KOPT-K1 (cell line): ENCODE measurements around the gene MAP6D1.
"Not testable (repeated sequence)": the region's sequence is repeated elsewhere in the genome, so short reads cannot be mapped to it uniquely, and the experiment has no call there.

Source experiments
- H3K27ac ChIP-seq: fragments of 200-600 bp; sonication (generic); 2 replicates; pipeline ENCODE4 v1.5.1; 2016; ENCODE audit warnings: antibody characterized with exemption, mild to moderate bottlenecking, low read depth, low read length; ENCODE audit not compliant: poor library complexity, severe bottlenecking
- H3K36me3 ChIP-seq: fragments of 200-600 bp; sonication (generic); 2 replicates; pipeline ENCODE4 v1.5.1; 2017; ENCODE audit warnings: antibody characterized with exemption, mild to moderate bottlenecking, low read length, moderate library complexity; ENCODE audit not compliant: insufficient read depth
- H3K9me3 ChIP-seq: fragments of 200-600 bp; sonication (generic); 2 replicates; pipeline ENCODE4 v1.5.1; 2017; ENCODE audit warnings: antibody characterized with exemption, low read length, mild to moderate bottlenecking; ENCODE audit not compliant: insufficient read depth, poor library complexity, severe bottlenecking

MAP6D1 gene

DNA sequence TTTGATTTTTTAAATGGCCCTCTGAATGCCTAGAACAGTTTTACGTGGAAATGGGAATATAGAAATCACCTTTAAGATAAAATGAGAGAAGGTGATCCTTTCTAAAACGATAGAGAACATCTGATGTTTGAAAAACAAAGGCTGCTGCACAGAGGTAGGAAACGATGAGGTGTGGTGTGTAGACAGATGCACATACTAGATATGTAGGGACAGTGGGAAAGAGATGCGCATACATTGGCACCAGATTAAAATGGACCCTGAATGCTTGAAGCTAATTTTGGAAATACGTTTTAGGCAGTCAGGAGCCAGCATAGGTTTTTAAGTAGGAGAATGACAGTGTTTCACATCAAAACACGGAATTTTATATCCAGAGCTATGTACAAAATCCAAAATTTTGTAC is 29.0 kb downstream of the MAP6D1 start:
- no peak overlapping the region for H3K27ac ChIP-seq
- no peaks in the 10 kb centered on the region for H3K9me3 ChIP-seq
- H3K36me3 ChIP-seq, result peaks cover 99% of the 10 kb centered on the region

GRCh38 chr3:183794452-183794851 is 30.9 kb downstream of the MAP6D1 start:
- Histone ChIP-seq H3K9me3 (no peaks in the 10 kb centered on the region), H3K27ac (no peak overlapping the region), H3K36me3 (peaks cover 98% of the 10 kb centered on the region)

GRCh38 chr3:183792976-183793375 is 32.4 kb downstream of the MAP6D1 start:
- H3K27ac ChIP-seq, result no peak overlapping the region
- no peaks in the 10 kb centered on the region for H3K9me3 ChIP-seq
- peaks cover 98% of the 10 kb centered on the region for H3K36me3 ChIP-seq

GRCh38 chr3:183790700-183791099 is 34.7 kb downstream of the MAP6D1 start:
- no peaks in the 10 kb centered on the region for H3K9me3 ChIP-seq
- no peak overlapping the region for H3K27ac ChIP-seq
- peaks cover 97% of the 10 kb centered on the region for H3K36me3 ChIP-seq

DNA sequence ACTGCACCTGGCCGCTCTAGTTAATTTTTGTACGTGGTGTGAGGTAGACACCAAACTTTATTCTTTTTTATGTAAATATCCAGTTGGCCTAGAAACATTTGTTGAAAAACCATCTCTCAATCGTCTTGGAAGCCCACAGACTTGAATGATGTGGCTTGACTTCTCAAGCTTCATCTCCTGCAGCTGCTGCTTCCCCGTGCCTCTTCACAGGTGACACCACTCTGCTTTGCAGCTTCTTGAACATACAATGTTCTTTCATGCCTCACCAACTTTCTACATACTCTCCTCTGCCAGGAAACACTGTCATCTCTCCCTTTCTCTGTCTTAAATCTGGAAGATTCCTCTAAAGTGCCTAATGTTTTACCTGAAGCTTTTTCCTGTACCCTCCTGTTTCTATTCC is 35.6 kb downstream of the MAP6D1 start:
- Histone ChIP-seq H3K9me3 (no peaks in the 10 kb centered on the region), H3K36me3 (peaks cover 96% of the 10 kb centered on the region)

DNA sequence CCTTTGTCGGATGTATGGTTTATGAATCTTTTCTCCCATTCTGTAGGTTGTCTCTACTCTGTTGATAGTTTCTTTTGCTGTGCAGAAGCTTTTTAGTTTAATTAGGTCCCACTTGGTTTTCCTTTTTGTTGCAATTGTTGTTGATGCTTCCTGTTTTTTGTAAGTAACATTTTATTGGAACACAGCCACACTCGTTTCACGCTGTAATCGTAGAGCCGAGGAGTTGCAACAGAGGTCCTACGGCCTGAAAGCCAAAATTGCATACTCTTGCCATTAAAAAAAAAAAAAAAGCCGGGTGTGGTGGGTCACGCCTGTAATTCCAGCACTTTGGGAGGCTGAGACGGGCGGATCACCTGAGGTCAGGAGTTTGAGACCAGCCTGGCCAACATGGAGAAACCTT is 40.9 kb downstream of the MAP6D1 start:
- H3K9me3 ChIP-seq, H3K27ac ChIP-seq: not testable (repeated sequence)
- H3K36me3 ChIP-seq, result peaks cover 93% of the 10 kb centered on the region

More for the DNA sequence above, 35.6 kb downstream of the MAP6D1 start:
- no peak overlapping the region for H3K27ac ChIP-seq

DNA sequence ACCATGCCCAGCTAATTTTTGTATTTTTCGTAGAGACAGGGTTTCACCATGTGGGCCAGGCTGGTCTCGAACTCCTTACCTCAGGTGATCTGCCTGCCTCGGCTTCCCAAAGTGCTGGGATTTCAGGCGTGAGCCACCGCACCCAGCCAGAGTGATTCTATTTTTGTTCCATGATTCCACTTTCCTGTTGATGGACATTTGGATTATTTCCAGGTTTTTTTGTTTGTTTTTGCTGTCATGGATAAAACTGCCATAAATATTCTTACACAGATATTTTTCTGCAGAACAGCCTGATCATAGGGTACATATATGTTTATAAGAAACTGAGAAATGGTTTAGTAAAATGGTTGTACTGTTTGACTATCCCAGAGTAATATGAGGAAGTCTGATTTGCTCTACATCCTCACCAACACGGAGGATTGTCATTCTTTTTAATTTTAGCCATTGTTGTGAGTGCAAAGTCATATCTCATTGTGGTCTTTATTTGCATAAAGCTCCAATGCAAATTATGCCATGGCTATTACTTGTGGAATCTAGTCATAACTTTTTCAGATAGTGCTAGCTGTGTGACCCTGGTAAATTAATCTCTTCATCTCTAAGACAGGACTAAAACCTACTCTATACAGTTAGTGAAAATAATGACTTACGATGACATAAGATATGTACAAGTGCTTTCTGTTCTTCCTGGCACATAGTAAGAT is 42.7 kb downstream of the MAP6D1 start:
- Histone ChIP-seq H3K36me3 (peaks cover 94% of the 10 kb centered on the region), H3K27ac (no peak overlapping the region)

DNA sequence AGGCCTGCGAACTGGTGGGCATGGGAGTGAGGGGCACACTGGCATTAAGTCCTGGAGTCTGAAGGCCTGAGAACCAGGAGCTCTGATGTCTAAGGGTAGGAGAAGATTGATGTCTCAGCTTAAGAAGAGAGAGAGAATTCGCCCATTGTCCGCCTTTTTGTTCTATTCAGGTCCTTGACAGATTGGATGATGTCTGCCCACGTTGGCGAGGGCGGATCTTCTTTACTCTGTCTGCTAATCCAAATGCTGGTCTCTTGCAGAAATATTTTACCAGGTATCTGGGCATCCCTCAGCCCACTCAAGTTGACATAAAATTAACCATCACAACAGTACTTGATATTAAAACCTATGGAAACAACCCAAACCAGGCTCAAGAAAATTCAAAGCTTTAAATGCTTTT is 44.1 kb downstream of the MAP6D1 start:
- Histone ChIP-seq H3K9me3 (no peaks in the 10 kb centered on the region), H3K36me3 (peaks cover 94% of the 10 kb centered on the region), H3K27ac (no peak overlapping the region)

More for the DNA sequence above, 42.7 kb downstream of the MAP6D1 start:
- no peaks in the 10 kb centered on the region for H3K9me3 ChIP-seq

DNA sequence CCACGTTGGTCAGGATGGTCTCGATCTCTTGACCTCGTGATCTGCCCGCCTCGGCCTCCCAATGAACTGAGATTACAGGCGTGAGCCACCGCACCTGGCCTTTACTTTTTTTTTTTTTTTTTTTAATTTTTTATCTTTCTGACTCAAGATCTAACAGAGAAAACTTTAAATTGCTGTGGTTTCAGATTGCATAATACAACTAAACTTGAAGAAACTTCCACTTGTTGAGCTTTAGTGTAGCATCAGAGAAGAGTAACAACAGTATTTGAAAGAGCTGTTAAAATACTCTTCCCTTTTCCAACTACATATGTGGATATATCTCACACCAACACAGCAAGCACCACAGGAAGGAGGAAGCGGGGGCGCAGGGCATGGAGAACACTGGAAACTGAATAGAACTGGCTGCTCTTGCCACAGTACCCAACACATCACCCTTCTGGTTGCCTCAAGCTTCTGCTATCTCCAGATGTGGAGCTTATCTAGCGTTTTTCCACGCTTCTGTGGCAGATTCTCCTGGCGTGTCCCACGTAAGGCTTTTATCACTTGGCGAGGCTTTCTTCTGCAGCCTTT is 45.4 kb downstream of the MAP6D1 start:
- Histone ChIP-seq H3K36me3 (peaks cover 95% of the 10 kb centered on the region), H3K27ac (no peak overlapping the region), H3K9me3 (no peaks in the 10 kb centered on the region)

DNA sequence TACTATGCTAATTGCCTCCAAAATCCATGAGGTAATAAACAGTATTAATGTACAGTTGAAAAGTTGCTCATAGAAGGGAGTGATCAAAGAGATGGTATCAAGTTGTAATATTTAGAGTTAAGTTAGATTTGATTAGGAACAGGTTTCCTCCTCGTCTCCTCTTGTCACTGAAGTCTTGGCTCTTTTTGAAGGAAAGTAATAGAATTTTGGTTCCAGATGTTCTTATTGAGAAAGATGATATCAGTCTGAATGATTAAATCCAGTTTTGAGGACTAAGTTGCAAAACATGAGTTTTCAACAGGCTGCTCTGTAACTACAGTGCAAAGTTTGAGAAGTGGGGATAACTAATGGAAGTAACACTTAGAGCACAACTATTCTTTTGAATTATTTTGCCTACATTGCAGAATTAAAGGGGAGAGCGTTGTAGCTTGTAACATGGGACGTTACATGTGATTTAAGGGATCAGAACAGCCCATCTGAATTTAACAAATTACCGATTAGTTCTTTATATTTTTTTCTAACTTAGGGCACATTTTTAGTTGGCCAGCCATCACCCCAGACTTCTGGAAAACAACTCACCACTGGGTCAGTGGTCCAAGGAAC is 48.3 kb downstream of the MAP6D1 start:
- Histone ChIP-seq H3K36me3 (peaks cover 96% of the 10 kb centered on the region), H3K9me3 (no peaks in the 10 kb centered on the region), H3K27ac (no peak overlapping the region)

GRCh38 chr3:183776451-183776850 is 48.9 kb downstream of the MAP6D1 start:
- not testable (repeated sequence) for H3K27ac ChIP-seq, H3K9me3 ChIP-seq
- peaks cover 97% of the 10 kb centered on the region for H3K36me3 ChIP-seq

- no peaks in the 10 kb centered on the region for H3K9me3 ChIP-seq
- H3K27ac ChIP-seq, result no peak overlapping the region
- peaks cover 95% of the 10 kb centered on the region for H3K36me3 ChIP-seq
These were observed 49.6 kb downstream of the MAP6D1 start for GRCh38 chr3:183775781-183776180.

GRCh38 chr3:183774631-183775030 is 50.7 kb downstream of the MAP6D1 start:
- peaks cover 94% of the 10 kb centered on the region for H3K36me3 ChIP-seq
- H3K9me3 ChIP-seq, result no peaks in the 10 kb centered on the region
- H3K27ac ChIP-seq, result no peak overlapping the region

- Histone ChIP-seq H3K36me3 (peaks cover 94% of the 10 kb centered on the region), H3K27ac (no peak overlapping the region), H3K9me3 (no peaks in the 10 kb centered on the region)
These were observed 55.9 kb downstream of the MAP6D1 start for GRCh38 chr3:183769453-183769852.

GRCh38 chr3:183768114-183768513 is 57.3 kb downstream of the MAP6D1 start:
- Histone ChIP-seq H3K27ac (no peak overlapping the region), H3K36me3 (peaks cover 93% of the 10 kb centered on the region), H3K9me3 (no peaks in the 10 kb centered on the region)
